Measurements from ENCODE around the gene ELP4. TPM values are rescaled to one million over a fixed set of nuclear protein-coding genes. Genes with fewer than 3 reads are reported as not detected.

The ELP4 gene
- total and polyA plus RNA-seq, 9 of the 15 experiments (the other 6 are each of a cell fraction or from before 2014, with no cell fraction given): 24.1 to 60.3 (median 38.7) TPM

DNA sequence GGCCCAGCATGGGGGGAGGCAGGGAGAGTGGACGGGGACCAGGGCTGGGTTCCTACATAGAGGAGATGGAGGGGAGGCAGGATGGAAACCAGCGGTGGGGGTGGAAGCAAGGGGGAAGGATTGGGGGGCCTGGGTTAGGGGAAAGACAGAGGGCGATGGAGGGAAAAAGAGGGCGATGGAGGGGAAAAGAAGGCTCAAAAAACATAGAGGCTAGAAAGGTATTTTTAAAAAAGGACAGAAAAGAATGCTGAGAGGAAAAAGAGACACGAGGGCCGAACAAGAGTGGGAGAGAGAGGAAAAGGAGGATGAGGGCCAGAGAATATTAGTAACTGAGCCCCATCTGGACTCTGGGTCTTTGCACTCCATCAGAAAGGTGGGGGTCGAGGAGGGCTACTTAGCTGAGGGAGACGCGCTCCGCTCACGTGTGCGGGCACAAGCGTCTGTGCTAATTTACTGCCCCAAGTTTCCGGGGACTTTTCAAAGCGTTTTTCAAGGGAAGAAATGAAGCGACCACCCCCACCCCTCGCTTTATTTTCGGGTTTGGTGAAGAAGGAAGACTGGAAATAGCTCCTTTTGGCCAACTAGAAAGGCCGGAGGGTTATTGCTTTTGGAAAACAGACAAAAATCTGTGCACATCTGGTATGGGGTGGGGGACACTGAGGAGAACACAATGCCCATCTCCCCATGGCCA is 287.1 kb downstream of the ELP4 start:
- DNase-seq (ENCODE audit: extremely low read depth in 1 of 4, low spot score in 3 of 4) (no peak), FAIRE-seq (no peak), ATAC-seq (no peak)
- WGBS (ENCODE audit: insufficient coverage, low coverage, missing lambda C conversion rate): 40% methylated on average over 13 of the region's 19 CpGs
- intact Hi-C loops (cut with micrococcal nuclease): no loop called here
- Histone ChIP-seq H3K4me1 (replicated peaks in 1 of 2; ENCODE audit: control insufficient read depth in 2 of 2, insufficient read depth in 2 of 2, low read length in 2 of 2) (no peaks in the 10 kb centered on the region; a peak in 1 of 5 replicates), H2AFZ (ENCODE audit: low read depth, low read length) (no peak overlapping the region), H3K9me3 (replicated peaks; ENCODE audit: control insufficient read depth, insufficient read depth, low read depth, low read length) (no peaks in the 10 kb centered on the region), H3K4me2 (ENCODE audit: insufficient read depth, low read length) (no peak overlapping the region), H3K4me3 (no peak overlapping the region), H3K9me1 (ENCODE audit: control insufficient read depth, insufficient read depth, low read length) (no peaks in the 10 kb centered on the region), H3K27me3 (ENCODE audit: control insufficient read depth in 2 of 2, insufficient read depth in 2 of 2, low read length in 2 of 2) (peaks cover 0 to 21% of the 10 kb centered on the region in 2 experiments; a peak in 3 of 5 replicates), H3K36me3 (ENCODE audit: control insufficient read depth, insufficient read depth, low read length) (no peaks in the 10 kb centered on the region), H4K20me1 (replicated peaks; ENCODE audit: control insufficient read depth, insufficient read depth, low read length) (no peaks in the 10 kb centered on the region), H3K9ac (ENCODE audit: insufficient read depth in 1 of 2, low read depth in 2 of 2, low read length in 2 of 2) (no peak overlapping the region), H3K27ac (ENCODE audit: extremely low read depth, low read depth, low read length) (no peak overlapping the region), H3K79me2 (ENCODE audit: control insufficient read depth, insufficient read depth, low read length) (no peaks in the 10 kb centered on the region)
- BruUV-seq (replicated peaks): no TSS peak
- TF ChIP-seq ZNF282 (CRISPR knock-in tag; IDR thresholded peaks at IDR 0.05) (no peak), E2F3 (CRISPR knock-in tag; IDR thresholded peaks at IDR 0.05) (no peak), TEAD4 (IDR thresholded peaks at IDR 0.05; ENCODE audit: low read length) (no peak), TEAD4 (CRISPR knock-in tag; IDR thresholded peaks at IDR 0.05; ENCODE audit: borderline replicate concordance) (no peak), SREBF2 (CRISPR knock-in tag; IDR thresholded peaks at IDR 0.05) (no peak), ZNF444 (CRISPR knock-in tag; IDR thresholded peaks at IDR 0.05) (no peak), ZNF766 (CRISPR knock-in tag; conservative IDR thresholded peaks at IDR 0.05) (no peak), MTA1 (IDR thresholded peaks at IDR 0.05; ENCODE audit: borderline replicate concordance) (no peak)
- TF ChIP-seq, protein P1, sequence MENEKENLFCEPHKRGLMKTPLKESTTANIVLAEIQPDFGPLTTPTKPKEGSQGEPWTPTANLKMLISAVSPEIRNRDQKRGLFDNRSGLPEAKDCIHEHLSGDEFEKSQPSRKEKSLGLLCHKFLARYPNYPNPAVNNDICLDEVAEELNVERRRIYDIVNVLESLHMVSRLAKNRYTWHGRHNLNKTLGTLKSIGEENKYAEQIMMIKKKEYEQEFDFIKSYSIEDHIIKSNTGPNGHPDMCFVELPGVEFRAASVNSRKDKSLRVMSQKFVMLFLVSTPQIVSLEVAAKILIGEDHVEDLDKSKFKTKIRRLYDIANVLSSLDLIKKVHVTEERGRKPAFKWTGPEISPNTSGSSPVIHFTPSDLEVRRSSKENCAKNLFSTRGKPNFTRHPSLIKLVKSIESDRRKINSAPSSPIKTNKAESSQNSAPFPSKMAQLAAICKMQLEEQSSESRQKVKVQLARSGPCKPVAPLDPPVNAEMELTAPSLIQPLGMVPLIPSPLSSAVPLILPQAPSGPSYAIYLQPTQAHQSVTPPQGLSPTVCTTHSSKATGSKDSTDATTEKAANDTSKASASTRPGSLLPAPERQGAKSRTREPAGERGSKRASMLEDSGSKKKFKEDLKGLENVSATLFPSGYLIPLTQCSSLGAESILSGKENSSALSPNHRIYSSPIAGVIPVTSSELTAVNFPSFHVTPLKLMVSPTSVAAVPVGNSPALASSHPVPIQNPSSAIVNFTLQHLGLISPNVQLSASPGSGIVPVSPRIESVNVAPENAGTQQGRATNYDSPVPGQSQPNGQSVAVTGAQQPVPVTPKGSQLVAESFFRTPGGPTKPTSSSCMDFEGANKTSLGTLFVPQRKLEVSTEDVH (IDR thresholded peaks at IDR 0.05; ENCODE audit: low read depth, partially characterized antibody): no peak
- TF ChIP-seq, protein P2, sequence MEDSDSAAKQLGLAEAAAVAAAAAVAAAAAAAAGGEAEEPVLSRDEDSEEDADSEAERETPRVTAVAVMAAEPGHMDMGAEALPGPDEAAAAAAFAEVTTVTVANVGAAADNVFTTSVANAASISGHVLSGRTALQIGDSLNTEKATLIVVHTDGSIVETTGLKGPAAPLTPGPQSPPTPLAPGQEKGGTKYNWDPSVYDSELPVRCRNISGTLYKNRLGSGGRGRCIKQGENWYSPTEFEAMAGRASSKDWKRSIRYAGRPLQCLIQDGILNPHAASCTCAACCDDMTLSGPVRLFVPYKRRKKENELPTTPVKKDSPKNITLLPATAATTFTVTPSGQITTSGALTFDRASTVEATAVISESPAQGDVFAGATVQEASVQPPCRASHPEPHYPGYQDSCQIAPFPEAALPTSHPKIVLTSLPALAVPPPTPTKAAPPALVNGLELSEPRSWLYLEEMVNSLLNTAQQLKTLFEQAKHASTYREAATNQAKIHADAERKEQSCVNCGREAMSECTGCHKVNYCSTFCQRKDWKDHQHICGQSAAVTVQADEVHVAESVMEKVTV (CRISPR knock-in tag; IDR thresholded peaks at IDR 0.05): no peak
- TF ChIP-seq, protein P3, sequence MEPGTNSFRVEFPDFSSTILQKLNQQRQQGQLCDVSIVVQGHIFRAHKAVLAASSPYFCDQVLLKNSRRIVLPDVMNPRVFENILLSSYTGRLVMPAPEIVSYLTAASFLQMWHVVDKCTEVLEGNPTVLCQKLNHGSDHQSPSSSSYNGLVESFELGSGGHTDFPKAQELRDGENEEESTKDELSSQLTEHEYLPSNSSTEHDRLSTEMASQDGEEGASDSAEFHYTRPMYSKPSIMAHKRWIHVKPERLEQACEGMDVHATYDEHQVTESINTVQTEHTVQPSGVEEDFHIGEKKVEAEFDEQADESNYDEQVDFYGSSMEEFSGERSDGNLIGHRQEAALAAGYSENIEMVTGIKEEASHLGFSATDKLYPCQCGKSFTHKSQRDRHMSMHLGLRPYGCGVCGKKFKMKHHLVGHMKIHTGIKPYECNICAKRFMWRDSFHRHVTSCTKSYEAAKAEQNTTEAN (CRISPR knock-in tag; IDR thresholded peaks at IDR 0.05): no peak
- ChIA-PET CTCF (ENCODE audit: low intra/inter-chr PET ratio) (no interaction called here), POLR2A (no interaction called here)
- in situ Hi-C loops (cut with MboI): no loop called here

Data from K562 (cell line).